H1 (cell line): ENCODE measurements around the gene ARMH3. TPM values are rescaled to one million over a fixed set of nuclear protein-coding genes. Genes with fewer than 3 reads are reported as not detected.

Experiments used
- CTCF ChIA-PET: fragments of 300-600 bp; sonication (Branson Sonifier 250); formaldehyde crosslinking; loops from one replicate; lab custom pipeline; 2021; ENCODE audit not compliant: partially characterized antibody; lab: Charles Lee
- POLR2A ChIA-PET: fragments of 300-600 bp; sonication (Branson Sonifier 250); formaldehyde crosslinking; loops from one replicate; lab custom pipeline; 2021; ENCODE audit warnings: inconsistent platforms; ENCODE audit not compliant: partially characterized antibody; lab: Charles Lee
- DNase-seq, 2 experiments: peaks; one replicate each; pipeline versions ENCODE4 v3.0.0 to v3.0.0-alpha.2; 2010 to 2022; ENCODE audit warnings: low spot score in 2 of 2, low read depth in 1 of 2, mixed read lengths in 1 of 2
- FAIRE-seq: peaks from 2 replicates; lab custom pipeline; 2011; peaks lifted over from hg19 to GRCh38; lab: Jason Lieb, UNC
- H2AFZ ChIP-seq: 2 replicates; pipeline ENCODE4 v1.8.1; 2012; ENCODE audit warnings: low read length, inconsistent platforms
- H2AK5ac ChIP-seq: 2 replicates; pipeline ENCODE4 v1.6.1; 2013; ENCODE audit warnings: low read depth, low read length
- H2BK120ac ChIP-seq: replicated peaks from 2 replicates; pipeline ENCODE3; 2013; ENCODE audit warnings: low read depth, low read length, inconsistent platforms
- H2BK12ac ChIP-seq: 2 replicates; pipeline ENCODE4 v1.6.1; 2013; ENCODE audit warnings: low read depth, low read length
- H2BK15ac ChIP-seq: 2 replicates; pipeline ENCODE4 v1.6.1; 2013; ENCODE audit warnings: low read length
- H2BK20ac ChIP-seq: 2 replicates; pipeline ENCODE4 v1.6.1; 2013; ENCODE audit warnings: low read length
- H2BK5ac ChIP-seq: 2 replicates; pipeline ENCODE4 v1.6.1; 2013; ENCODE audit warnings: low read depth, low read length
- H3K14ac ChIP-seq: 2 replicates; pipeline ENCODE4 v1.6.1; 2013; ENCODE audit warnings: inconsistent platforms; ENCODE audit not compliant: insufficient read length
- H3K18ac ChIP-seq: 2 replicates; pipeline ENCODE4 v1.6.1; 2013; ENCODE audit warnings: low read length; ENCODE audit errors: extremely low read depth
- H3K23ac ChIP-seq: 2 replicates; pipeline ENCODE4 v1.6.1; 2013; ENCODE audit warnings: inconsistent platforms; ENCODE audit not compliant: insufficient read length
- H3K23me2 ChIP-seq: 2 replicates; pipeline ENCODE4 v1.6.1; 2013; ENCODE audit warnings: low read depth, low read length
- H3K27ac ChIP-seq: 2 replicates; pipeline ENCODE4 v1.6.1; 2011; ENCODE audit warnings: low read depth, low read length, inconsistent platforms
- H3K27me3 ChIP-seq, 4 experiments: replicated peaks in 1 of 4; 1 replicate in 1 of 4; 2 replicates in 3 of 4; pipeline versions ENCODE4 v1.6.1 to v1.8.1; 2011 to 2013; ENCODE audit warnings: low read length in 3 of 4, mild to moderate bottlenecking in 3 of 4, inconsistent platforms in 2 of 4, mixed read lengths in 2 of 4, moderate library complexity in 1 of 4; ENCODE audit not compliant: control insufficient read depth in 3 of 4, insufficient read depth in 3 of 4; ENCODE audit errors: extremely low read depth in 1 of 4
- H3K36me3 ChIP-seq, 4 experiments: 2 replicates each; pipeline versions ENCODE4 v1.6.1 to v1.8.1; 2011 to 2013; ENCODE audit warnings: mild to moderate bottlenecking in 4 of 4, low read length in 3 of 4, moderate library complexity in 2 of 4, control low read depth in 1 of 4, inconsistent platforms in 1 of 4; ENCODE audit not compliant: insufficient read depth in 4 of 4, control insufficient read depth in 2 of 4
- H3K4ac ChIP-seq: replicated peaks from 2 replicates; pipeline ENCODE3; 2013; ENCODE audit warnings: low read length, low read depth, mixed read lengths, inconsistent platforms; ENCODE audit not compliant: insufficient read length
- H3K4me1 ChIP-seq, 4 experiments: replicated peaks in 1 of 4; 1 replicate in 1 of 4; 2 replicates in 3 of 4; pipeline versions ENCODE4 v1.6.1 to v1.8.1; 2011 to 2013; ENCODE audit warnings: low read length in 3 of 4, inconsistent platforms in 2 of 4, mixed read lengths in 1 of 4; ENCODE audit not compliant: insufficient read depth in 4 of 4, control insufficient read depth in 3 of 4
- H3K4me2 ChIP-seq, 2 experiments: 2 replicates each; pipeline versions ENCODE4 v1.6.1 to v1.8.1; 2011 to 2013; ENCODE audit warnings: low read depth in 2 of 2, low read length in 2 of 2, control low read depth in 1 of 2, inconsistent platforms in 1 of 2, mild to moderate bottlenecking in 1 of 2; ENCODE audit not compliant: insufficient read depth in 1 of 2
- H3K4me3 ChIP-seq, 4 experiments: fragments of 200-600, 300-600 bp in 1 of 4; sonication (generic), shearing (Covaris generic), sonication (Bioruptor Twin) in 1 of 4; 2 replicates each; pipeline versions ENCODE4 v1.5.1 to v1.8.1; 2011 to 2016; ENCODE audit warnings: low read length in 4 of 4, low read depth in 3 of 4, control low read depth in 2 of 4, inconsistent platforms in 2 of 4, mild to moderate bottlenecking in 2 of 4, mixed read lengths in 1 of 4, moderate library complexity in 1 of 4; ENCODE audit not compliant: insufficient read depth in 2 of 4; ENCODE audit errors: extremely low read depth in 1 of 4
- H3K56ac ChIP-seq: replicated peaks from 2 replicates; pipeline ENCODE3; 2013; ENCODE audit warnings: low read depth, mild to moderate bottlenecking, mixed read lengths, low read length, inconsistent platforms; ENCODE audit not compliant: insufficient read length
- H3K79me1 ChIP-seq: 2 replicates; pipeline ENCODE4 v1.6.1; 2013; ENCODE audit warnings: low read depth, low read length, control low read depth
- H3K79me2 ChIP-seq, 2 experiments: 2 replicates each; pipeline versions ENCODE4 v1.6.1 to v1.8.1; 2012 to 2013; ENCODE audit warnings: low read length in 2 of 2, mild to moderate bottlenecking in 2 of 2, inconsistent platforms in 1 of 2; ENCODE audit not compliant: insufficient read depth in 2 of 2, control insufficient read depth in 1 of 2
- H3K9ac ChIP-seq, 4 experiments: replicated peaks in 1 of 4; 1 replicate in 1 of 4; 2 replicates in 3 of 4; pipeline versions ENCODE4 v1.6.1 to v1.8.1; 2011 to 2013; ENCODE audit warnings: low read depth in 3 of 4, low read length in 3 of 4, control low read depth in 2 of 4, mild to moderate bottlenecking in 2 of 4, moderate library complexity in 2 of 4, inconsistent platforms in 1 of 4; ENCODE audit errors: extremely low read depth in 1 of 4
- H3K9me3 ChIP-seq, 2 experiments: 2 replicates each; pipeline versions ENCODE4 v1.6.1 to v1.8.1; 2012 to 2013; ENCODE audit warnings: mild to moderate bottlenecking in 2 of 2, moderate library complexity in 2 of 2, control low read depth in 1 of 2, inconsistent platforms in 1 of 2, low read depth in 1 of 2, low read length in 1 of 2, mixed read lengths in 1 of 2; ENCODE audit not compliant: insufficient read depth in 2 of 2
- H4K20me1 ChIP-seq, 2 experiments: replicated peaks in 1 of 2; 2 replicates each; pipeline versions ENCODE3 to v1.8.1; 2011 to 2013; ENCODE audit warnings: inconsistent platforms in 2 of 2, low read length in 2 of 2, mild to moderate bottlenecking in 1 of 2; ENCODE audit not compliant: insufficient read depth in 2 of 2, control insufficient read depth in 1 of 2
- H4K5ac ChIP-seq: 2 replicates; pipeline ENCODE4 v1.6.1; 2013; ENCODE audit warnings: low read length, low read depth, mixed read lengths, inconsistent platforms; ENCODE audit not compliant: insufficient read length
- H4K8ac ChIP-seq: 2 replicates; pipeline ENCODE4 v1.8.0; 2013; ENCODE audit warnings: mild to moderate bottlenecking, moderate library complexity, low read length, inconsistent platforms; ENCODE audit not compliant: insufficient read depth; ENCODE audit errors: extremely low read depth
- H4K91ac ChIP-seq: replicated peaks from 2 replicates; pipeline ENCODE3; 2013; ENCODE audit warnings: low read length, mixed read lengths, inconsistent platforms; ENCODE audit not compliant: insufficient read length
- CBX5 ChIP-seq: fragments of 300-800, 300-1000 bp; sonication (generic); IDR thresholded peaks from 2 replicates; pipeline ENCODE4 v1.7.1; 2016; ENCODE audit warnings: antibody characterized with exemption, low read length, low read depth
- CBX8 ChIP-seq: fragments of 300-800, 300-1000 bp; sonication (generic); IDR thresholded peaks from 2 replicates; pipeline ENCODE4 v1.7.1; 2016; ENCODE audit warnings: low read depth, low read length, borderline replicate concordance
- GABPA ChIP-seq: IDR thresholded peaks from 2 replicates; pipeline ENCODE4 v1.6.1; 2011; ENCODE audit warnings: mild to moderate bottlenecking, low read length, moderate library complexity, borderline replicate concordance; ENCODE audit not compliant: insufficient read depth
- HDAC2 ChIP-seq, 2 experiments: fragments of 300-600 bp in 1 of 2; sonication (generic) in 1 of 2; IDR thresholded peaks; 2 replicates each; pipeline ENCODE4 v1.6.1; 2011 to 2012; ENCODE audit warnings: low read depth in 2 of 2, low read length in 2 of 2, mild to moderate bottlenecking in 2 of 2, moderate library complexity in 2 of 2, borderline replicate concordance in 1 of 2, inconsistent platforms in 1 of 2
- HDAC6 ChIP-seq: IDR thresholded peaks from one replicate; pipeline ENCODE4 v1.7.1; 2012; ENCODE audit warnings: low read depth, mild to moderate bottlenecking, inconsistent platforms, low read length, moderate library complexity
- JUND ChIP-seq: IDR thresholded peaks from 2 replicates; pipeline ENCODE4 v1.6.1; 2011; ENCODE audit warnings: mild to moderate bottlenecking, improper control_type of control experiment, low read length
- NANOG ChIP-seq: IDR thresholded peaks from 2 replicates; pipeline ENCODE4 v1.6.1; 2011; ENCODE audit warnings: low read length, low read depth, mild to moderate bottlenecking, inconsistent platforms; ENCODE audit not compliant: insufficient read depth, poor library complexity, severe bottlenecking
- RNF2 ChIP-seq: fragments of 200-900, 300-1000 bp; sonication (generic); IDR thresholded peaks from 2 replicates; pipeline ENCODE4 v1.7.1; 2016; ENCODE audit warnings: borderline replicate concordance, low read depth, mild to moderate bottlenecking, antibody characterized with exemption, low read length; ENCODE audit not compliant: poor library complexity, severe bottlenecking; ENCODE audit errors: missing control alignments
- SP2 ChIP-seq: IDR thresholded peaks from 2 replicates; pipeline ENCODE4 v1.6.1; 2012; ENCODE audit warnings: mild to moderate bottlenecking, low read length, inconsistent platforms
- SP4 ChIP-seq: IDR thresholded peaks from 2 replicates; pipeline ENCODE4 v1.6.1; 2012; ENCODE audit warnings: low read length, inconsistent platforms
- SRF ChIP-seq: IDR thresholded peaks from 2 replicates; pipeline ENCODE4 v1.6.1; 2011; ENCODE audit warnings: mild to moderate bottlenecking, low read depth, low read length, moderate library complexity
- TAF7 ChIP-seq: optimal IDR thresholded peaks from 2 replicates; pipeline ENCODE3; 2011; ENCODE audit warnings: low read depth, mild to moderate bottlenecking, inconsistent platforms, low read length, moderate library complexity, borderline replicate concordance
- YY1 ChIP-seq: IDR thresholded peaks from 2 replicates; pipeline ENCODE4 v1.6.1; 2011; ENCODE audit warnings: low read depth, mild to moderate bottlenecking, low read length
- ZNF274 ChIP-seq: IDR thresholded peaks from 2 replicates; pipeline ENCODE4 v1.7.0; 2012; ENCODE audit warnings: low read length, borderline replicate concordance; ENCODE audit errors: extremely low read depth
- WGBS, 2 experiments: shearing (Covaris generic) in 1 of 2; methylation state at CpG; one replicate each; pipeline versions ENCODE4 v1.1.6 to v1.1.7; 2013 to 2015; ENCODE audit warnings: low lambda C conversion rate in 2 of 2, mixed read lengths in 2 of 2, inconsistent platforms in 1 of 2, low coverage in 1 of 2, missing lambda C conversion rate in 1 of 2; ENCODE audit not compliant: insufficient replicate concordance in 2 of 2, insufficient coverage in 1 of 2, insufficient read length in 1 of 2; ENCODE audit errors: extremely low coverage in 1 of 2, missing lambda C conversion rate in 1 of 2; 5-methylcytosine and 5-hydroxymethylcytosine counted together
- polyA plus RNA-seq, 7 experiments: library from polyadenylated mRNA; depleted of rRNA in 3 of 7; stranded (reverse) in 5 of 7; unstranded in 2 of 7; fragments of >200 nt in 5 of 7; fragments of 200-250 nt in 2 of 7; gene quantifications; 1 replicate in 5 of 7; 2 replicates in 1 of 7; 4 replicates in 1 of 7; pipeline versions ENCODE4 v1.2.1 to v1.2.3, GENCODE V29; 2011 to 2013; ENCODE audit warnings: missing spikeins in 2 of 7, mixed read lengths in 2 of 7
- total RNA-seq: library from RNA; stranded (reverse); fragmentation: NEBNext Ultra II Directional; extraction: Animal tissue kit (Norgen Biotek cat#: 25700); gene quantifications from 2 replicates; pipeline ENCODE4 v1.2.1, GENCODE V29; 2021

ARMH3 gene
- total and polyA plus RNA-seq, 2 of the 8 experiments (the other 6 are each of a cell fraction or from before 2014, with no cell fraction given), result 11.6 to 18.3 TPM

DNA sequence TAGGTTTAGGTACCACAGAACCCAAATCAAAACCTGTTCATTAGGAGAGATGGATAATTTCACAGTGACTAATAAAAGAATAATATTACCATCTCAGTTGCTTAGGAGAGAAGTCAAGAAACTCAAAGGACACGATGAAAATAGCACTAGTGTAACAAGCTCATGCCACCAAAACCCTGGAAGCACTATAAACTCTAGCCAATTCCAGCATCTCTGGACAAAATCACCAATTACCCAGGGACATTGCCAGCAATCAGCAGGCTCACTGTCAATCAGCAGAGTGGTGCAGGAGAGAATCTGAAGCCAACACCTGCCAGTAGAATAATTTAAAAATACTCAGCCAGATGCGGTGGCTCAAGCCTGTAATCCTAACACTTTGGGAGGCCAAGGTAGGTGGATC is 88.9 kb downstream of the ARMH3 start:
- Histone ChIP-seq H3K14ac (no peak overlapping the region), H3K4me2 (no peak overlapping the region), H2BK5ac (no peak overlapping the region), H3K4ac (no peak overlapping the region), H2BK12ac (no peak overlapping the region), H3K18ac (no peak overlapping the region), H2BK15ac (no peak overlapping the region), H3K79me2 (no peaks in the 10 kb centered on the region), H3K27ac (no peak overlapping the region), H2AK5ac (no peak overlapping the region), H3K79me1 (no peaks in the 10 kb centered on the region), H3K27me3 (no peaks in the 10 kb centered on the region), H4K8ac (no peak overlapping the region), H3K23me2 (no peaks in the 10 kb centered on the region), H3K36me3 (peaks cover 0 to 4% (median 0%) of the 10 kb centered on the region in 4 experiments; a peak in 2 of 8 replicates), H4K91ac (no peak overlapping the region), H2AFZ (no peak overlapping the region), H3K56ac (no peak overlapping the region), H3K9me3 (no peaks in the 10 kb centered on the region), H2BK20ac (no peak overlapping the region), H4K5ac (no peak overlapping the region), H2BK120ac (no peak overlapping the region), H3K23ac (no peak overlapping the region), H3K4me1 (peaks cover 0 to 2% (median 0%) of the 10 kb centered on the region in 4 experiments; a peak in 1 of 7 replicates), H4K20me1 (no peaks in the 10 kb centered on the region), H3K9ac (no peak overlapping the region), H3K4me3 (no peak overlapping the region)
- POLR2A ChIA-PET, result no interaction called here
- FAIRE-seq (no peak), DNase-seq (peak in 1 of 2 experiments; percentile 11)
- WGBS, 2 experiments, result 95% methylated on average over 2 of the region's 2 CpGs; no CpG with 5 or more reads in 1 of the 2 experiments
- CTCF ChIA-PET, result interaction anchor here (0.8 to 1.8 kb wide), 2 partner anchors 43 to 106 kb away, joined by 4 to 6 read pairs; no protein-coding TSS in a partner anchor
- TF ChIP-seq JUND, result no peak
- TF ChIP-seq HDAC2 (IDR thresholded peaks at IDR 0.05; ENCODE audit: borderline replicate concordance in 1 of 2, low read depth in 2 of 2, low read length in 2 of 2), result no peak
- TF ChIP-seq CBX8, result no peak
- TF ChIP-seq SP2, result no peak
- TF ChIP-seq SRF, result no peak
- no peak for TF ChIP-seq RNF2
- TF ChIP-seq SP4, result no peak
- no peak for TF ChIP-seq ZNF274
- no peak for TF ChIP-seq NANOG
- no peak for TF ChIP-seq YY1
- no peak for TF ChIP-seq HDAC6
- no peak for TF ChIP-seq TAF7
- TF ChIP-seq GABPA, result no peak
- no peak for TF ChIP-seq CBX5
